Mesenchymal stem cell (in vitro differentiated cells and primary cell): ENCODE measurements around the gene ZNF98.

Source experiments
- DNase-seq: peaks from one replicate; pipeline ENCODE4 v3.0.0-alpha.2; 2013
- H2AFZ ChIP-seq: one replicate; pipeline ENCODE4 v1.6.1; 2013; ENCODE audit warnings: low read depth, mild to moderate bottlenecking, control low read depth, inconsistent platforms, low read length, moderate library complexity
- H2AK5ac ChIP-seq: 2 replicates; pipeline ENCODE4 v1.6.1; 2013; ENCODE audit warnings: low read length, moderate library complexity, mild to moderate bottlenecking, inconsistent platforms; ENCODE audit not compliant: severe bottlenecking
- H2BK120ac ChIP-seq: one replicate; pipeline ENCODE4 v1.6.1; 2013; ENCODE audit warnings: low read depth, mild to moderate bottlenecking, inconsistent platforms, low read length, moderate library complexity
- H2BK12ac ChIP-seq, 2 experiments: one replicate each; pipeline ENCODE4 v1.6.1; 2013; ENCODE audit warnings: inconsistent platforms in 2 of 2, low read length in 2 of 2, mild to moderate bottlenecking in 2 of 2, moderate library complexity in 2 of 2, control low read depth in 1 of 2
- H2BK15ac ChIP-seq: one replicate; pipeline ENCODE4 v1.6.1; 2013; ENCODE audit warnings: mild to moderate bottlenecking, low read depth, inconsistent platforms; ENCODE audit not compliant: poor library complexity, severe bottlenecking
- H2BK5ac ChIP-seq: 2 replicates; pipeline ENCODE4 v1.6.1; 2013; ENCODE audit warnings: low read depth, mild to moderate bottlenecking, low read length, control low read depth, inconsistent platforms; ENCODE audit not compliant: poor library complexity, severe bottlenecking
- H3K14ac ChIP-seq, 2 experiments: one replicate each; pipeline ENCODE4 v1.6.1; 2013; ENCODE audit warnings: inconsistent platforms in 2 of 2, low read length in 2 of 2, control low read depth in 1 of 2, mild to moderate bottlenecking in 1 of 2, moderate library complexity in 1 of 2
- H3K18ac ChIP-seq, 2 experiments: one replicate each; pipeline ENCODE4 v1.6.1; 2013; ENCODE audit warnings: inconsistent platforms in 2 of 2, low read length in 2 of 2, control low read depth in 1 of 2, low read depth in 1 of 2, mild to moderate bottlenecking in 1 of 2
- H3K23ac ChIP-seq, 2 experiments: one replicate each; pipeline ENCODE4 v1.6.1; 2013; ENCODE audit warnings: inconsistent platforms in 2 of 2, low read length in 2 of 2, mild to moderate bottlenecking in 2 of 2, moderate library complexity in 2 of 2, control low read depth in 1 of 2
- H3K27ac ChIP-seq: 2 replicates; pipeline ENCODE4 v1.5.1; 2013; ENCODE audit warnings: mild to moderate bottlenecking, moderate library complexity, low read length, control low read depth, inconsistent platforms; ENCODE audit not compliant: poor library complexity, severe bottlenecking
- H3K27me3 ChIP-seq, 2 experiments: 2 replicates each; pipeline versions ENCODE4 v1.6.1 to v1.7.0; 2013; ENCODE audit warnings: low read length in 2 of 2, mild to moderate bottlenecking in 2 of 2, moderate library complexity in 2 of 2, control low read depth in 1 of 2, inconsistent platforms in 1 of 2; ENCODE audit not compliant: control insufficient read depth in 1 of 2, insufficient read depth in 1 of 2
- H3K36me3 ChIP-seq, 2 experiments: 2 replicates each; pipeline versions ENCODE4 v1.6.1 to v1.7.0; 2013; ENCODE audit warnings: low read length in 2 of 2, control low read depth in 1 of 2, inconsistent platforms in 1 of 2, low read depth in 1 of 2, mild to moderate bottlenecking in 1 of 2; ENCODE audit not compliant: insufficient read depth in 2 of 2, control insufficient read depth in 1 of 2
- H3K4ac ChIP-seq, 2 experiments: one replicate each; pipeline ENCODE4 v1.6.1; 2013; ENCODE audit warnings: inconsistent platforms in 2 of 2, low read length in 2 of 2, mild to moderate bottlenecking in 2 of 2, moderate library complexity in 2 of 2, control low read depth in 1 of 2, low read depth in 1 of 2
- H3K4me1 ChIP-seq: 2 replicates; pipeline ENCODE4 v1.6.1; 2013; ENCODE audit warnings: low read depth, low read length, control low read depth; ENCODE audit not compliant: control insufficient read depth, insufficient read depth
- H3K4me2 ChIP-seq: 2 replicates; pipeline ENCODE4 v1.6.1; 2013; ENCODE audit warnings: low read length, mild to moderate bottlenecking, inconsistent platforms; ENCODE audit not compliant: poor library complexity, severe bottlenecking
- H3K4me3 ChIP-seq, 2 experiments: 2 replicates each; pipeline versions ENCODE4 v1.5.1 to v1.7.0; 2013; ENCODE audit warnings: low read length in 2 of 2, mild to moderate bottlenecking in 2 of 2, control low read depth in 1 of 2, low read depth in 1 of 2; ENCODE audit not compliant: insufficient read depth in 1 of 2
- H3K79me1 ChIP-seq: replicated peaks from 2 replicates; pipeline ENCODE4 v1.6.1; 2013; ENCODE audit warnings: mild to moderate bottlenecking, control low read depth, low read length, inconsistent platforms; ENCODE audit not compliant: poor library complexity, severe bottlenecking
- H3K9ac ChIP-seq: 2 replicates; pipeline ENCODE4 v1.7.0; 2013; ENCODE audit warnings: mild to moderate bottlenecking, low read length, moderate library complexity
- H3K9me3 ChIP-seq: 2 replicates; pipeline ENCODE4 v1.7.0; 2013; ENCODE audit warnings: mild to moderate bottlenecking, low read length; ENCODE audit not compliant: control insufficient read depth
- H4K8ac ChIP-seq: one replicate; pipeline ENCODE4 v1.6.1; 2013; ENCODE audit warnings: inconsistent platforms, mild to moderate bottlenecking, low read length, moderate library complexity
- H4K91ac ChIP-seq: one replicate; pipeline ENCODE4 v1.6.1; 2013; ENCODE audit warnings: mild to moderate bottlenecking, low read length, inconsistent platforms
- WGBS: methylation state at CpG from one replicate; pipeline ENCODE4 v1.1.7; 2013; ENCODE audit warnings: mixed read lengths; 5-methylcytosine and 5-hydroxymethylcytosine counted together

Gene ZNF98

DNA sequence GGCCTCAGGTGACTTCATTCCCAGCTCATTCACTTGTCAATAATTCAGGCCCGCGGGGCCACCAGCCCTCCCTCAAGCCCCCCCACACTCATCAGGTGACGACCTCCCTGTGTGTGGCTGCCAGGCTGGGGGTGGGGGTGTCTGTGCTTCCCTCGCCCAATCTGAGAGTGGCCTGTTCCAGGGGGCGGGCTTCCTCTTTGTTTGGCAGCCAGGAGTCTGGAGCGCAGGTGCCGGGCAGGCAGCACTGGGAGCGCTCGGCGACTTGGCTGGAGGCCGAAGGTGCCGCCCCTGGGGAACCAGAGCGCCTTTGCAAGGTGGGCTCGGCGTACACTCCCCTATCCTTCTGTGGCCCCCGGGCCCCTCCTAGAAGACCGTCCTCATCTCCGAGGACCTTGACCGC, 5.4 kb upstream of the ZNF98 start:
- H3K4me3 ChIP-seq = no peak overlapping the region
- 94% methylated on average over 19 of the region's 19 CpGs for WGBS
- no peaks in the 10 kb centered on the region for H3K36me3 ChIP-seq
- H3K9ac ChIP-seq = no peak overlapping the region
- no peak overlapping the region for H2BK15ac ChIP-seq
- no peak overlapping the region for H2BK5ac ChIP-seq
- no peak overlapping the region for H3K14ac ChIP-seq
- H3K18ac ChIP-seq = no peak overlapping the region
- no peaks in the 10 kb centered on the region for H3K79me1 ChIP-seq
- H4K91ac ChIP-seq = no peak overlapping the region
- no peak overlapping the region for H2AFZ ChIP-seq
- no peak overlapping the region for H2AK5ac ChIP-seq
- no peak overlapping the region for H3K27ac ChIP-seq
- no peaks in the 10 kb centered on the region for H3K4me1 ChIP-seq
- no peak overlapping the region for H2BK12ac ChIP-seq
- no peak for DNase-seq
- no peak overlapping the region for H3K23ac ChIP-seq
- no peak overlapping the region for H2BK120ac ChIP-seq
- no peak overlapping the region for H3K4ac ChIP-seq
- no peak overlapping the region for H3K4me2 ChIP-seq
- H3K27me3 ChIP-seq = no peaks in the 10 kb centered on the region
- H3K9me3 ChIP-seq = peaks cover 58% of the 10 kb centered on the region
- no peak overlapping the region for H4K8ac ChIP-seq

DNA sequence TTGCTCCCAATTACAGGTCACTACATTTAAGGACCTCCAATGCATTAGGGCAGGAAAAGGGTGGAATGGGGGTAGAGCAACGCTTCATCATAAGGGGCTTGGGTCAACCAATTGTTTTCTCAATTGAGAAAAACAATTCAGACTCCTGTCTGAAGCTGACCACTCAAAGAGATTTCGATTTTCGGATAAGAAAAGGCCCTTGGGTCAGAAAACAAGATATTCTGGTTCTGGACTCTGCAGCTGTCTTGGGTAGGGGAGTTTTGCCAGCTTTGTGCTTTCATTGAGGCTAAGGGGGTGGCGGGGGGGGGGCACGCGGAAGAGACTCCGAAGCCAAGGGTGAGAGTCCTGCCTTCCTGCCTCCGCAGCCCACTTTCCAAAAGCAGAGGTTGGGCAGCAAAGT, 4.8 kb upstream of the ZNF98 start:
- Histone ChIP-seq H3K4me3 (no peak overlapping the region), H3K4me1 (no peaks in the 10 kb centered on the region), H3K14ac (no peak overlapping the region), H3K9me3 (peaks cover 58% of the 10 kb centered on the region), H4K91ac (no peak overlapping the region), H2BK15ac (no peak overlapping the region), H3K4ac (no peak overlapping the region), H2BK5ac (no peak overlapping the region), H3K79me1 (no peaks in the 10 kb centered on the region), H3K9ac (no peak overlapping the region), H3K18ac (no peak overlapping the region), H3K27ac (no peak overlapping the region), H3K27me3 (no peaks in the 10 kb centered on the region), H3K4me2 (no peak overlapping the region), H3K36me3 (no peaks in the 10 kb centered on the region), H2BK120ac (no peak overlapping the region), H2AFZ (no peak overlapping the region), H4K8ac (no peak overlapping the region), H3K23ac (no peak overlapping the region), H2BK12ac (no peak overlapping the region), H2AK5ac (no peak overlapping the region)
- 44% methylated on average over 3 of the region's 8 CpGs for WGBS
- no peak for DNase-seq

DNA sequence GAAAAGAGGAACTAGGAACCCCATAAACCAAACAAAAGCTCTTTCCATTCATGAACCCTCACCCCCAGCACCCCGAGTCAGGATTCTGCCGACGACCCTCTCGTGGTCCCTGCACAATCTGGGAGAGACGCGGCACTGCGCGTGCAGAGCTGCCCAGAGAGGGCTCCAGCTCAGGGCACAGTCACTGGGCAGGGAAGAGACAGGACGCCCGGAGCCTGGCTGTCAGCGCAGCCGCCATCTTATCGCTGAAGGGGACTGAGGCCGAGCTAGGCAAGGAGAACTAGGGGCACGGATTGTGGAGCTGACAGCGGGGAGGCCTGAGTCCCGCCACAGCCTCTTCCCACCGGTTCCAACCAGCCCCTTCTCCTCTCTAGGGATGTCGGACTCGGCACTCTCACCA, 349 bp downstream of the ZNF98 start:
- Histone ChIP-seq H2AK5ac (no peak overlapping the region), H2BK120ac (no peak overlapping the region), H2AFZ (no peak overlapping the region), H3K9me3 (peaks cover 65% of the 10 kb centered on the region), H3K23ac (no peak overlapping the region), H3K27me3 (no peaks in the 10 kb centered on the region), H3K4me2 (no peak overlapping the region), H3K4ac (no peak overlapping the region), H3K79me1 (no peaks in the 10 kb centered on the region), H3K18ac (no peak overlapping the region), H2BK12ac (no peak overlapping the region), H3K4me3 (no peak overlapping the region), H3K14ac (no peak overlapping the region), H2BK15ac (no peak overlapping the region), H4K91ac (no peak overlapping the region), H4K8ac (no peak overlapping the region), H3K36me3 (no peaks in the 10 kb centered on the region), H3K27ac (no peak overlapping the region), H3K9ac (peak overlapping the region; percentile 76), H2BK5ac (no peak overlapping the region), H3K4me1 (no peaks in the 10 kb centered on the region)
- WGBS = 89% methylated on average over 20 of the region's 20 CpGs
- no peak for DNase-seq

GRCh38 chr19:22354665-22355064, 67.5 kb downstream of the ZNF98 start:
- Histone ChIP-seq H3K18ac (no peak overlapping the region), H3K79me1 (no peaks in the 10 kb centered on the region), H3K9me3 (peaks cover 43% of the 10 kb centered on the region), H2BK15ac (no peak overlapping the region), H2BK5ac (no peak overlapping the region), H3K27me3 (no peaks in the 10 kb centered on the region), H4K91ac (no peak overlapping the region), H3K4ac (no peak overlapping the region), H3K9ac (no peak overlapping the region), H2BK120ac (no peak overlapping the region), H3K4me2 (no peak overlapping the region), H2BK12ac (no peak overlapping the region), H3K14ac (no peak overlapping the region), H3K4me3 (no peak overlapping the region), H3K23ac (no peak overlapping the region), H3K36me3 (no peaks in the 10 kb centered on the region), H2AK5ac (no peak overlapping the region), H3K27ac (no peak overlapping the region), H3K4me1 (no peaks in the 10 kb centered on the region), H4K8ac (no peak overlapping the region), H2AFZ (no peak overlapping the region)
- 31% methylated on average over 2 of the region's 2 CpGs for WGBS
- DNase-seq = no peak
